K562 (cell line): ENCODE measurements around the gene BHLHE40. TPM values are rescaled to one million over a fixed set of nuclear protein-coding genes. Genes with fewer than 3 reads are reported as not detected.
A peak's percentile ranks its signal among the peaks of the same experiment; 100 is the strongest.

Source experiments
- ATF7 ChIP-seq: fragments of 450-650 bp; IDR thresholded peaks from 2 replicates; pipeline ENCODE4 v1.7.1; 2014; ENCODE audit warnings: mild to moderate bottlenecking, moderate library complexity
- C11orf30 ChIP-seq: fragments of 450-650 bp; IDR thresholded peaks from 2 replicates; pipeline ENCODE4 v1.6.1; 2016; ENCODE audit warnings: low read depth, mild to moderate bottlenecking
- EGR1 ChIP-seq: fragments of 450-650 bp; conservative IDR thresholded peaks from 2 replicates; pipeline ENCODE4 v1.6.1; 2017; ENCODE audit warnings: mild to moderate bottlenecking
- ERF ChIP-seq: fragments of 450-650 bp; formaldehyde crosslinking; IDR thresholded peaks from 2 replicates; pipeline ENCODE4 v1.4.0; 2020; ENCODE audit warnings: mild to moderate bottlenecking, mixed read lengths
- FOXJ2 ChIP-seq: fragments of 200-800 bp; sonication (Bioruptor generic); IDR thresholded peaks from 2 replicates; pipeline ENCODE4 v1.6.1; 2016; ENCODE audit warnings: missing genetic modification characterization, missing compliant biosample characterization
- FOXK1 ChIP-seq: sonication (generic); formaldehyde crosslinking; IDR thresholded peaks from 2 replicates; pipeline ENCODE4 v1.8.0; 2022; ENCODE audit warnings: missing genetic modification reagents, mild to moderate bottlenecking, borderline replicate concordance
- IFI16 ChIP-seq: fragments of 250-450 bp; sonication (Bioruptor Pico); IDR thresholded peaks from 2 replicates; pipeline ENCODE4 v2.1.2; 2022; ENCODE audit warnings: mild to moderate bottlenecking, inconsistent platforms
- NR2C2 ChIP-seq, 2 experiments: fragments of 200-800 bp in 1 of 2; sonication (Bioruptor generic) in 1 of 2; sonication (generic) in 1 of 2; formaldehyde crosslinking in 1 of 2; IDR thresholded peaks; 2 replicates each; pipeline versions ENCODE4 v1.6.1 to v1.8.0; 2016 to 2022; ENCODE audit warnings: mild to moderate bottlenecking in 1 of 2, missing compliant biosample characterization in 1 of 2, missing genetic modification characterization in 1 of 2, missing genetic modification reagents in 1 of 2
- TAF7 ChIP-seq: fragments of 450-650 bp; IDR thresholded peaks from 2 replicates; pipeline ENCODE4 v1.6.1; 2016; ENCODE audit warnings: missing genetic modification characterization, missing compliant biosample characterization
- ZNF583 ChIP-seq: fragments of 250-450 bp; sonication (Bioruptor Pico); IDR thresholded peaks from 2 replicates; pipeline ENCODE4 v1.4.0; 2020
- ZNF589 ChIP-seq: fragments of 200-800 bp; sonication (Bioruptor generic); IDR thresholded peaks from 2 replicates; pipeline ENCODE4 v1.6.1; 2016; ENCODE audit warnings: low read depth, missing genetic modification characterization, missing compliant biosample characterization
- polyA plus RNA-seq, 8 experiments: library from polyadenylated mRNA; depleted of rRNA in 4 of 8; stranded (reverse) in 5 of 8; unstranded in 3 of 8; fragments of >200 nt; fragmentation: Nextera tagmentation in 2 of 8; fragmentation: Illumina TruSeq in 1 of 8; extraction: Ambion mirVana in 2 of 8; extraction: Trizol in 1 of 8; gene quantifications; 2 replicates each; pipeline versions ENCODE4 v1.2.1 to v1.2.3, GENCODE V29; 2011 to 2014; ENCODE audit warnings: inconsistent platforms in 1 of 8, missing spikeins in 1 of 8
- total RNA-seq, 7 experiments: library from RNA; depleted of rRNA in 6 of 7; stranded (reverse); fragments of >200 nt in 6 of 7; fragmentation: Illumina TruSeq in 2 of 7; extraction: Trizol in 2 of 7; gene quantifications; 2 replicates each; pipeline versions ENCODE4 v1.2.1 to v1.2.3, GENCODE V29; 2011 to 2021; ENCODE audit warnings: low replicate concordance in 1 of 7
- TF ChIP-seq, protein P1 (sequence below): sonication (generic); formaldehyde crosslinking; IDR thresholded peaks from 2 replicates; pipeline ENCODE4 v1.8.1; 2023; ENCODE audit warnings: mild to moderate bottlenecking, missing genetic modification reagents, moderate library complexity
- TF ChIP-seq, protein P2 (sequence below): fragments of 250-450 bp; sonication (Bioruptor Pico); IDR thresholded peaks from 2 replicates; pipeline ENCODE4 v1.4.0; 2020
- TF ChIP-seq, protein P3 (sequence below), 2 experiments: fragments of 150-350 bp in 1 of 2; IDR thresholded peaks; 2 replicates each; pipeline ENCODE4 v1.6.1; 2012 to 2016; ENCODE audit warnings: low read depth in 2 of 2, low read length in 2 of 2, mild to moderate bottlenecking in 1 of 2, moderate library complexity in 1 of 2

Gene BHLHE40
- total and polyA plus RNA-seq, 9 of the 15 experiments (the other 6 are each of a cell fraction or from before 2014, with no cell fraction given), result 12.0 to 83.9 (median 31.4) TPM

DNA sequence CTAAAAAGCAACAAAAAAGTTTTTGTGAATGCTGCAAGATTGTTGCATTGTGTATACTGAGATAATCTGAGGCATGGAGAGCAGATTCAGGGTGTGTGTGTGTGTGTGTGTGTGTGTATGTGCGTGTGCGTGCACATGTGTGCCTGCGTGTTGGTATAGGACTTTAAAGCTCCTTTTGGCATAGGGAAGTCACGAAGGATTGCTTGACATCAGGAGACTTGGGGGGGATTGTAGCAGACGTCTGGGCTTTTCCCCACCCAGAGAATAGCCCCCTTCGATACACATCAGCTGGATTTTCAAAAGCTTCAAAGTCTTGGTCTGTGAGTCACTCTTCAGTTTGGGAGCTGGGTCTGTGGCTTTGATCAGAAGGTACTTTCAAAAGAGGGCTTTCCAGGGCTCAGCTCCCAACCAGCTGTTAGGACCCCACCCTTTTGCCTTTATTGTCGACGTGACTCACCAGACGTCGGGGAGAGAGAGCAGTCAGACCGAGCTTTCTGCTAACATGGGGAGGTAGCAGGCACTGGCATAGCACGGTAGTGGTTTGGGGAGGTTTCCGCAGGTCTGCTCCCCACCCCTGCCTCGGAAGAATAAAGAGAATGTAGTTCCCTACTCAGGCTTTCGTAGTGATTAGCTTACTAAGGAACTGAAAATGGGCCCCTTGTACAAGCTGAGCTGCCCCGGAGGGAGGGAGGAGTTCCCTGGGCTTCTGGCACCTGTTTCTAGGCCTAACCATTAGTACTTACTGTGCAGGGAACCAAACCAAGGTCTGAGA lies 4.7 kb downstream of the BHLHE40 start (continued):
- TF ChIP-seq, protein P1, sequence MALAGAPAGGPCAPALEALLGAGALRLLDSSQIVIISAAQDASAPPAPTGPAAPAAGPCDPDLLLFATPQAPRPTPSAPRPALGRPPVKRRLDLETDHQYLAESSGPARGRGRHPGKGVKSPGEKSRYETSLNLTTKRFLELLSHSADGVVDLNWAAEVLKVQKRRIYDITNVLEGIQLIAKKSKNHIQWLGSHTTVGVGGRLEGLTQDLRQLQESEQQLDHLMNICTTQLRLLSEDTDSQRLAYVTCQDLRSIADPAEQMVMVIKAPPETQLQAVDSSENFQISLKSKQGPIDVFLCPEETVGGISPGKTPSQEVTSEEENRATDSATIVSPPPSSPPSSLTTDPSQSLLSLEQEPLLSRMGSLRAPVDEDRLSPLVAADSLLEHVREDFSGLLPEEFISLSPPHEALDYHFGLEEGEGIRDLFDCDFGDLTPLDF (CRISPR knock-in tag), result no peak
- TF ChIP-seq FOXJ2 (tag), result no peak
- TF ChIP-seq ATF7, result no peak; the same call in 1 of the 2 replicates
- TF ChIP-seq C11orf30, result no peak
- peak; percentile 34; the same call in 1 of the 2 replicates for TF ChIP-seq ERF (CRISPR knock-in tag)
- TF ChIP-seq, protein P2, sequence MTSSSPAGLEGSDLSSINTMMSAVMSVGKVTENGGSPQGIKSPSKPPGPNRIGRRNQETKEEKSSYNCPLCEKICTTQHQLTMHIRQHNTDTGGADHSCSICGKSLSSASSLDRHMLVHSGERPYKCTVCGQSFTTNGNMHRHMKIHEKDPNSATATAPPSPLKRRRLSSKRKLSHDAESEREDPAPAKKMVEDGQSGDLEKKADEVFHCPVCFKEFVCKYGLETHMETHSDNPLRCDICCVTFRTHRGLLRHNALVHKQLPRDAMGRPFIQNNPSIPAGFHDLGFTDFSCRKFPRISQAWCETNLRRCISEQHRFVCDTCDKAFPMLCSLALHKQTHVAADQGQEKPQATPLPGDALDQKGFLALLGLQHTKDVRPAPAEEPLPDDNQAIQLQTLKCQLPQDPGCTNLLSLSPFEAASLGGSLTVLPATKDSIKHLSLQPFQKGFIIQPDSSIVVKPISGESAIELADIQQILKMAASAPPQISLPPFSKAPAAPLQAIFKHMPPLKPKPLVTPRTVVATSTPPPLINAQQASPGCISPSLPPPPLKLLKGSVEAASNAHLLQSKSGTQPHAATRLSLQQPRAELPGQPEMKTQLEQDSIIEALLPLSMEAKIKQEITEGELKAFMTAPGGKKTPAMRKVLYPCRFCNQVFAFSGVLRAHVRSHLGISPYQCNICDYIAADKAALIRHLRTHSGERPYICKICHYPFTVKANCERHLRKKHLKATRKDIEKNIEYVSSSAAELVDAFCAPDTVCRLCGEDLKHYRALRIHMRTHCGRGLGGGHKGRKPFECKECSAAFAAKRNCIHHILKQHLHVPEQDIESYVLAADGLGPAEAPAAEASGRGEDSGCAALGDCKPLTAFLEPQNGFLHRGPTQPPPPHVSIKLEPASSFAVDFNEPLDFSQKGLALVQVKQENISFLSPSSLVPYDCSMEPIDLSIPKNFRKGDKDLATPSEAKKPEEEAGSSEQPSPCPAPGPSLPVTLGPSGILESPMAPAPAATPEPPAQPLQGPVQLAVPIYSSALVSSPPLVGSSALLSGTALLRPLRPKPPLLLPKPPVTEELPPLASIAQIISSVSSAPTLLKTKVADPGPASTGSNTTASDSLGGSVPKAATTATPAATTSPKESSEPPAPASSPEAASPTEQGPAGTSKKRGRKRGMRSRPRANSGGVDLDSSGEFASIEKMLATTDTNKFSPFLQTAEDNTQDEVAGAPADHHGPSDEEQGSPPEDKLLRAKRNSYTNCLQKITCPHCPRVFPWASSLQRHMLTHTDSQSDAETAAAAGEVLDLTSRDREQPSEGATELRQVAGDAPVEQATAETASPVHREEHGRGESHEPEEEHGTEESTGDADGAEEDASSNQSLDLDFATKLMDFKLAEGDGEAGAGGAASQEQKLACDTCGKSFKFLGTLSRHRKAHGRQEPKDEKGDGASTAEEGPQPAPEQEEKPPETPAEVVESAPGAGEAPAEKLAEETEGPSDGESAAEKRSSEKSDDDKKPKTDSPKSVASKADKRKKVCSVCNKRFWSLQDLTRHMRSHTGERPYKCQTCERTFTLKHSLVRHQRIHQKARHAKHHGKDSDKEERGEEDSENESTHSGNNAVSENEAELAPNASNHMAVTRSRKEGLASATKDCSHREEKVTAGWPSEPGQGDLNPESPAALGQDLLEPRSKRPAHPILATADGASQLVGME, result no peak
- no peak for TF ChIP-seq FOXK1 (CRISPR knock-in tag)
- TF ChIP-seq, protein P3, sequence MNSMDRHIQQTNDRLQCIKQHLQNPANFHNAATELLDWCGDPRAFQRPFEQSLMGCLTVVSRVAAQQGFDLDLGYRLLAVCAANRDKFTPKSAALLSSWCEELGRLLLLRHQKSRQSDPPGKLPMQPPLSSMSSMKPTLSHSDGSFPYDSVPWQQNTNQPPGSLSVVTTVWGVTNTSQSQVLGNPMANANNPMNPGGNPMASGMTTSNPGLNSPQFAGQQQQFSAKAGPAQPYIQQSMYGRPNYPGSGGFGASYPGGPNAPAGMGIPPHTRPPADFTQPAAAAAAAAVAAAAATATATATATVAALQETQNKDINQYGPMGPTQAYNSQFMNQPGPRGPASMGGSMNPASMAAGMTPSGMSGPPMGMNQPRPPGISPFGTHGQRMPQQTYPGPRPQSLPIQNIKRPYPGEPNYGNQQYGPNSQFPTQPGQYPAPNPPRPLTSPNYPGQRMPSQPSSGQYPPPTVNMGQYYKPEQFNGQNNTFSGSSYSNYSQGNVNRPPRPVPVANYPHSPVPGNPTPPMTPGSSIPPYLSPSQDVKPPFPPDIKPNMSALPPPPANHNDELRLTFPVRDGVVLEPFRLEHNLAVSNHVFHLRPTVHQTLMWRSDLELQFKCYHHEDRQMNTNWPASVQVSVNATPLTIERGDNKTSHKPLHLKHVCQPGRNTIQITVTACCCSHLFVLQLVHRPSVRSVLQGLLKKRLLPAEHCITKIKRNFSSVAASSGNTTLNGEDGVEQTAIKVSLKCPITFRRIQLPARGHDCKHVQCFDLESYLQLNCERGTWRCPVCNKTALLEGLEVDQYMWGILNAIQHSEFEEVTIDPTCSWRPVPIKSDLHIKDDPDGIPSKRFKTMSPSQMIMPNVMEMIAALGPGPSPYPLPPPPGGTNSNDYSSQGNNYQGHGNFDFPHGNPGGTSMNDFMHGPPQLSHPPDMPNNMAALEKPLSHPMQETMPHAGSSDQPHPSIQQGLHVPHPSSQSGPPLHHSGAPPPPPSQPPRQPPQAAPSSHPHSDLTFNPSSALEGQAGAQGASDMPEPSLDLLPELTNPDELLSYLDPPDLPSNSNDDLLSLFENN (IDR thresholded peaks at IDR 0.05; ENCODE audit: low read depth in 2 of 2, low read length in 2 of 2), result no peak
- peak; percentile 36; the same call in 1 of the 2 replicates for TF ChIP-seq TAF7 (tag)
- no peak for TF ChIP-seq EGR1
- TF ChIP-seq IFI16 (CRISPR knock-in tag), result no peak
- TF ChIP-seq NR2C2 (CRISPR knock-in tag; IDR thresholded peaks at IDR 0.05), result no peak
- no peak for TF ChIP-seq NR2C2 (tag; IDR thresholded peaks at IDR 0.05)
- no peak for TF ChIP-seq ZNF583 (CRISPR knock-in tag)
- TF ChIP-seq ZNF589 (CRISPR knock-in tag), result no peak
